Activated CD8-positive, alpha-beta memory T cell treated with anti-CD3 and anti-CD28 coated beads, Interleukin-2, amount 50 U/mL, for 1 hour (primary cell): ENCODE measurements around the gene SORCS2.

Experiments used
- DNase-seq: peaks from one replicate; pipeline ENCODE4 v3.0.0-alpha.2; 2020; ENCODE audit errors: extremely low read depth

The SORCS2 gene

DNA sequence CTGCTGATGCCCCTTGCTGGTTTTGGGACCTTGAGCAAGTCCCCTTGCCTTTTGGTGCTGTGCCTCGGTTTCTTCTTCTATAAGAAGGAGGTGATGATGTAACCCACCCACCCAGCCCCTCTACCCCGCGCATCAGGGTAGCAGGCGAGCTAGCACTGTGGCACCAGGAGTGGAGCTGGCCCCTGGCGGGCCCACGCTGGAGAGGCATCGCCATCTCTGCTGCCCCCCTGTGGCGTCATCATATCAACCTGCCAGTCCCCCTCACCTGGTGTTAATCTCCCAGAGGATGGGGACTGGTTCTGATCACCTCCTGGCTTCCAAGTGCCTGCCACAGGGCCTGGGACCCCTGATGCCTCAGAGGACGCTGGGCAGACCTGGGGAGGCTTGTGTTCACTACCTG lies 6.3 kb upstream of the SORCS2 start:
- DNase-seq, result no peak

DNA sequence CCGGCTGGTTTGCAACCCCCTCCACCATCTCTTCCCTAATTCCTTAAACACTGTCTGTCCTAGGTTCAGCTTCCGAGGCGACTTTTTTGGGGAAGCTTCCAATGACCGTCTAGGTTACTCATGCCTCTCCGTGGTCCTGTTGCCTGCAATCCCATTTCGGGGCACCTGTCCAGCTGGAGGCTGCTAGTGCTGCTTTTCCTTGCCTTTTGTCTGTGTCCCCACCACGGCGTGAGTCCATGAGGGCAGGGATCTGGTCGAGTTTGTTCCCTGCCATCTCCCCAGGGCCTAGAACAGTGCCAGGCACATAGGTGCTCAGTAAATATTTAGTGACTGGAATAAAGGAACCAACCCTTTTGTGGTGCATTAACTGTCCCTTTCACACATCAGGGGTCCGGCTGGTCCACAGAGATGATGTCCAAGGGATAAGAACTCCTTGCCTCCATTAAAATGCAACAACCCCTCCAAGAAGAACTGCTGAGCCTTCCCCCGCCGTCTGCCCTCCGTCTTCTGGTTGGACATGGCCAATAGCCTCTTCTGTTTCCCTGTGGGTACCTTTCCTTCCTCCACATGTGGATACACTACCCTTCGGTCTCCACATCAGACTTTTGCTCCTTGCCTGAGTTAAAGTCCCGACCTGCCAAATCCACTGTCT lies 5.7 kb upstream of the SORCS2 start:
- no peak for DNase-seq

DNA sequence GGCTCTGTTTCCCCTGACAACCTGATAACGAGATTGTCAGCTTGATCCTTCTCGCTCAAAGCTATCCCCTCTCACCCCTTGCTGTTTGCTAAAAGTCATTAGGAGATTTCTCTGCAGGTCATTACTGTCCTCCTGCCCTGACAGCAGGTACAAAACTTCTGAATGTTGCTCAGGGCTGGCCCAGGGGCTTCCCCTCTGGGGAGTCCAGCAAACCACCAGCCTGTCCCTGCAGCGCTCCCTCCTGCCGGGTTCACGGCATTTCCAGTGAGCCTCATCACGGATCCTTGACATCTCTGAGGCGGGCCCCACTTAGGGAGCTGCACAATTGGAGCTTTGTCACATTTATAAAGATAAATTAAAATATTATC lies 5.2 kb upstream of the SORCS2 start:
- DNase-seq, result no peak

DNA sequence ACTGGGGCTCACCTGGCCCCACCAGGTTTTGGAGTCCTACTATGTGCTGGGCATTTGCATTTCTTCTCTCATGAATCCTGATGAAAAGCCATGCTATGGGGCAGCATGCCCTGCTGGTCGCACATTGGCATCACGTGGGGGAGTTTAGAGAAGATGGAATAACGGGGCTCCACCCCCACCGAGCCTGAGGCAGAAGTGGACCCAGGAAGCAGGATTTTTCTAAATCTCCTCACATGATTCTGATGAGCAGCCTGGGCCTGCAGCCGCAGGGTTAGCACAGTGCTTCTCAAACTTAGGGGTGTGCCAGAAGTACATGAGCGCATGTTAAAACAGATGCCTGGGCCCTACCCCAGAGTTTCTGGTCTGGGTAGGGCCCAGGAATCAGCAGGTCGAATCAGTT lies 4.6 kb upstream of the SORCS2 start:
- no peak for DNase-seq

DNA sequence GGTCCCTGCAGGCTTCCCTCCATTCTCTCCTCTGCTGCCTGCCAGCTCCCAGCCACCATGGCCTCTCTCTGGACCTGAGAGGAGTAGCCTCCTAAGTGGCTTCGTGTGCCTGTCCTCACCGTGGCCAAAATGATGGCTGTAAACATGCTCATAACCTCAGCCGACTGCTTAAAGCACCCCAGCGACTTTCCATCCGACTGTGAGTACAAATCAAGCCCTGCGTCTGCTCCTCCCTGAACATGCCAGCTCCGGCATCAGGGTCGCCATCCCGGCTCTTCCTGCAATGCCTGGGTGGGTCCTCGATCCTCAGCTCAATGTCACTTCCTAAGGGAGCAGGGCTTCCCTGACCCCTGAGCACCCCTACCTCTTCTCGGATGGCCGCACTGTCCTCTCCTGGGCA lies 3.3 kb upstream of the SORCS2 start:
- no peak for DNase-seq

DNA sequence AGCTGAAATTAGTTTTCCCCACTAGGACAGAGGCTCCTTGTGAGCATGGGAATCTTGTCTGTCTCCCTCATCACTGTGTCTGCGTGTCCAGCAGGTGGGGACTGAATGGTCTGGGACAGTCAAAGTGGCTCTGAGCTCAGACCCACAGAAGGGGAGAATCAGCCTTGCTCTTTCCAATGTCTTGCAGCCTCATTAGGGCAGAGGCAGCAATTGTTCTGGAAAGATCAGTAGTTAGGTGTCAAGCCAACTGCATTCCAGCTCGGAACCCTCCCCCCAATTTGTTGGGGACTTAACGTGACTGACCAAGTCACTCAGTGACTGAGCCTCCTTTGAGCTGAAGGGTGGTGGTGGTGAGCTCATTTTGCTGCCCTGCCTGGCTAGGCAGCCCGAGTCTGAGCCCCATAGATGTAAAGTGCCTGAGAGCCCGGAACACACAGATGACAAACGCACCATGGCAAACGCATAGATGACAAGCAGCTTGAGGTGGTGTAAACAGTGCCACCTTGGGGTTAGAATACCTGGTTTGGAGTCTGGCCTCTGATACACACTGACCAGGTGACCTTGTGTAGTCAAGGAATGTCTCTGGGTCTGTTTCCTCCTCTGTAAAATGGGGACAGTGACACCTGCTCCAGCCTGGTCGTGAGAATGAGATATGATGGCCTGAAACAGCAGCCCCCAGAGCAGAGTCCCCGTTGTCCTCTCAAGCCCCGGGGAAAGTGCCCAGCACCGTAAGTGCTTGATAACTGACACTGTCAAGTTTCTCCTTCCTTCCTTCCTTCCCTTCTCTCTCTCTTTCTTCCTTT lies 2.7 kb upstream of the SORCS2 start:
- DNase-seq, result no peak

DNA sequence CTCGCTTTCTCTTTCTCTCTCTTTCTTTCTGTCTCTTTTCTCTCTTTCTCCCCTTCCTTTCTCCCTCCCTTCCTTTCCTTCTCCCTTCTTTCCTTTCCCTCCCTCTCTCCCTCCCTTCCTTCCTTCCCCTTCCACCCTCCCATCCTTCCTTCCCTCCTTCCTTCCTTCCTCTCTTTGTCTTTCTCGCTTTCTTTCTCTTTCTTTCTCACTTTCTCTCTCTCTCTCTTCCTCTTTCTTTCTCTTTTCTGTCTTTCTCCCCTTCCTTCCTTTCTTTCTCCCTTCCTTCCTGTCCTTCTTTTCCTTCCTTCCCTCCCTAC lies 2.1 kb upstream of the SORCS2 start:
- no peak for DNase-seq

DNA sequence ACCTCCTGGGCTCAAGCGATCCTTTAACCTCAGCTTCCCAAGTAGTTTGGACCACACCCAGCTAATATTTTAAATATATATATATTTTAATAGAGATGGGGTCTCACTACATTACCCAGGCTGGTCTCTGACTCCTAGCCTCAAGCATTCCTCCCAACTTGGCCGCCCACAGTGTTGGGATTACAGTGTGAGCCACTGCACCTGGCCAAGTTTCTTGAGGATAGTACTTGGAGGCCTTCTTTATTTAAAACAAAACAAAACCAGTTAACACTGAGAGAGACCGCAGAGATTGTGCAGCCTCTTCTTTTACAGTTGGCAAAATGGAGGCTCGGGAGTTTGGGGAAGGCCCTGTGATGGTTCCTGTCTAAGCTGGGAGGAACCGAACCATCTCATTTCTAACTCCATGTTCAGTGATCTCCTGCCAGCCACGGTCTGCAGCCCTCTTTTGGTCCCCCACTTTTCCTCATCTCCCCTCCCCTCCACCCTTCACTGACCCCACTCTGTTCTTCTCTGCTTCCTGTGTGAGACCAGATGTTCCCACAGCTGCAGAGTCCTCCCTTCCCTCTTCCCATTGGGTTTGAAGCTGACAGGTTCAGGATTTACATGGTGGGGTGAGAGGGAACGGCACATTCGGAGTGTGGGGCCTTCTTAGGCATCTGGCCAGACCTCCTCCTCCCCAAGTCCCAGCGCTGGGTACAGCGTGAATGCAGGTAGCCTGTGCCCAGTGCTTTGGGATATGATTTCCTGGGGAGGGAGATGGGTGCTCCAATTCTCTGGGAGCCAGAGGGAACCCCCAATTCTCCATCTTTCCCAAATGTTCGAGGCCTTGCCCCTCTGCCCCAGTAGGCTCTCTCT lies 1.4 kb upstream of the SORCS2 start:
- no peak for DNase-seq

DNA sequence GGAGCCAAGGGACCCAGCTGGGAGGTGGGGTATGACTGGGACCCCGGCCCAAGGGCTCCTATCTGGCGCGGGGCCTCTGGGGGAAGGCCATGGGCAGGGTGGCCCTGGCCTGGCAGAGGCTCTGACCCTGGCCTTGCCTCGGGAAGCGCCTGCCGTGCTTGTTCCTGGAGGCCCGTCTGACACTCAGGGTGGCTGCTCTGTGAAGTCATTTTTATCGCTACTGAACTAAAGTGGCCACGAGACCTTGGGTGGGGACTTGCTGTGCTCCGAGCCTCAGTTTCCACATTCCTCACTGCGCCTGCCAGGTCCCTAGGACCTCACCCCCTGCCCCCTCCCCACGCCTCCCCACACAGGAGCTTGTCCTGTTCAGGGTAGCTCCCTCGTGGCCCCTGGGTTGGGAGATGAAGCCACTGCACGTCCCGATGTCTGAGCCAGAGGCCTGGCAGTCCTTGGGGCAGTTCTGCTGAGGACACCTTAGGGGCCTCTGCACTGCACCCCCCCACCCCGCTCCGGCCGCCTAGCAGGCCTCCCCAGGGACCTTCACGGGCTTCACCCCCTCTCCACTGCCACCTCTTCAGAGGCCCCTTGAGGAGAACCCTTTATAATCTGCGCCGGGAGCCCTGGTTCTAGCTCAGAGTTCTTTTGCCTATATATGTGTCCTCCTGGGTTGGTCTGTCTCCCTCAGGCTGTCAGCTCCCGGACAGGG lies 639 bp upstream of the SORCS2 start:
- no peak for DNase-seq

DNA sequence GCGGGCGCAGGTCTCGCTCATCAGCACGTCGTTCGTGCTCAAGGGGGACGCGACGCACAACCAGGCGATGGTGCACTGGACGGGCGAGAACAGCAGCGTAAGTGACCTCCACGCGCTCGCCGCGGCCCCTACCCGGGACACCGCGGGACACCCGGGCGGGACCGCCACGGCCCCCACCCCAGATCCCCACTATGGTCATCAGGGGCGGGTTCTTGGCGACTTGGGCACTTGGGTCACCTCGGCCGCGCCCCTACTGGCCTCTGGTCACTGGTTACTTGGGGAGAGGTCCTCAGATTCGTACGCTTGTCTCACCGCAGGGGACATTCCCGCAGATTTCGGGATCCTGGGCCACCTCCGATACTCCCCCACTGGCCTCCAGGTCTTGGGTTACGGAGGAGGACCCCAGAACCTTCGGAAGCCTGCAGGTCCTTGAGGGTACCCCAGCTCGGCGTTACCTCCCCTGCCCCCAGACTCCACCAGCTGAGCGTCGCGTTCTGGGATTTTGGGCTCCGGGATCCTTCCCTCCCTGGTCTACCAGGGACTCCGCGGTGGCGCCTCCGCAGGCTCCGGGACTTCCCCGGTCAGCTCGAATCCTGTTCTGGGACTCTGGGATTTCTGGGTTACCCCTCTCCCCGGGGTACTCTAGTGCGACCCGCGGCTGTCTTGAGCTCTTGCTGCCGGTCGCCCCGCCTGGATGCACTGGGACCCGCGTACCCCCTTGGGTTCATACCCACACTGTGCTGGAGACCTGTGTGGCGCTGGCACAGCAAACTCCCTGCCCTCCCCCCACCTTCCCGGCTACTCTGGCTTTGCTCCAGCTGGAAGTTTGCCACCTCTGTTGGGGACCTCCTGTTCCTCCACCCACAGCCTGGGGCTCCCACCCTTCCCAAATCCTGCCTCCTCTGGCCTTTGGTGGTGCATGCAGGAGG lies 956 bp downstream of the SORCS2 start:
- no peak for DNase-seq

DNA sequence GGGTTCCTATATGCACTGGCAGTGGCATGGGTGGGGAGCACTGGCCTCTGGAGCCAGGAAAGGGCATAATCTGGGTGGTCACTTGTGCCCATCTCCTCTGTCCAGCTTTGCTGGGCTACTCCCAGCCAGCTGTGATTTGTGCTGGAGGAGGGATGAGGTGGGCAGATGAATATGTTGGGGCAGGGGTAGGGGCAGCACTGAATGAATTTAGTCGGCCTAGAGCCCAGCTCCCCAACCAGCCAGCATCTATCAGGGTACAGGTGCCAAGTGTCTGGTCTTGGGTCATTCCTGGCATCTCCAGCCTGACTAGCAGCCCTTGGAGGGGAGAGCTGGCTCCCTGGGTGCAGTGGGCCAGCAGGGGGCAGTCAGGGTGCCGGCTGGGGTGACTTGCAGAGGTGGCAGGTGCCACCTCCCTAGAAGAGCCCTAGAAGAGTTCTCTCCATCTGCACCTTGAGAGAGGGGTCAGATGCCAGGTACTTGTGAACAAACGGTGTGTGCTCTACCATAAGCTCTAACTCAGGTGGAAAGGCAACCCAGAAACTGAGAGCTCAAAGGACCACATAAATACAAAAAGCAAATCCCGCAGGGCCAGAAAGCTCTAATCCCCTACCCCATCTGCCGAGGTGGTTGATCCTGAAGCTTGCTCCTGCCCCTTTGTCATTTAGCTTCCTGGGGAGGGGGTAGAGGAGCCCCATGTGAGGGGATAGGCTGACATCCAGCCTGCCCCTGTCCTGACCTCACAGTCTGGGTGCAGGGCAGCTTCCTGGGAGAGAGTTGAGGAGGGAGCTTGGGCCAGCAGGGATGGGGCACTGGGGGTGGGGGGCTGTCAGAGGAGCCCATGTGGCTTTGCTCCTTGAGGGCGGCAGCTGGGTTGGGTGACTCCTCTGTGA lies 2.2 kb downstream of the SORCS2 start:
- DNase-seq, result no peak

DNA sequence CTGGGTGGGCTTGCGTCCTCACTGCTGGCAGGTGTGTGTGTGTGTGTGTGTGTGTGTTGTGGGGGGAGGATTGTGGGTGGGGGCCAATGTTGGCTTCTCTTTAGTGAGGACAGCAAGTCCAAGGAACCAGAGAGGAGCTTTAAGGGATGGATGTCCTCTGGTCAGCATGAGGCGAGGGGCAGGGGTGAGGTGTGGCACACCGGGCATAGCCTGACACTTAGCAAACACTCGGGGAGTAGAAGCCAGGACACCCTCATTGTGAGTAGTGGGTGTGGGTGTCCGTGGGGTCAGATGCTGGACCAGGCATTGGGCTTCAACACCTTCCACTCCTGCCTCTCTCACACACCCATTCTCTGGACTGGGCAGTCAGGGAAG lies 2.8 kb downstream of the SORCS2 start:
- no peak for DNase-seq

DNA sequence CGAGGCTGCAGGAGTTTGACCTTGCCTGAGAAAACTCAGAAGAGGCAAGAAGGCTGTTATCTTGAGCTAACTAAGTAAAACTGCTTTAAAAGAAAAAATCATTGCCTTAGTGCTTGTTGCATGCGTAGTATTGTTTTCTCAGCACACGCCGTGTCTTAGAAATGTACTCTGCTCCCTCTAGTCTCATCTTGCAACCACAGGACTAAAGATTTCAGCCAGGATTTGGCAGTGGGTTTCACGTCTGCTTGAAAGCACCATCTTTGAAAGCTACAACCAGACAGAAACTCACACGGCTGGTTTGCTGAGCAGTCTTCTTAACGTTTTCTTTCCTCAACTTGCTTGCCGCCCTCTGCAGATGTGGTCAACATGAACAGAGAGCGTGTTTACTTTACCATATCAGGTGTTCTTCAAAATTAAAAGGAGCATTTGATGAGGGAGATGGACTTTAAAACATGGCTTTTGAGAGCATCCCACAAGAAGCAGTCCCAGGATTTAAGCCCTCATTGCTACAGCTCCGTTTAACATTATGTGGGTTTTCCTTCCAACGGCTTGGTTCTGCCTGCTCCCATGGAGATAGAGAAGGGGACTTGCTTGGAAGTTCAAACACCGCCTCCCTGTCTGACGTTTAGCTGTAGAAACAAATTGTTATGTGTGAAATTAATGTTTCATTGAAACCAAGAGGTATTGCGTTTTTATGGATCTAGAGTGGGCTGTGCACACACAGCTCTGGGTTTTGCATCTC lies 3.4 kb downstream of the SORCS2 start:
- DNase-seq, result no peak

DNA sequence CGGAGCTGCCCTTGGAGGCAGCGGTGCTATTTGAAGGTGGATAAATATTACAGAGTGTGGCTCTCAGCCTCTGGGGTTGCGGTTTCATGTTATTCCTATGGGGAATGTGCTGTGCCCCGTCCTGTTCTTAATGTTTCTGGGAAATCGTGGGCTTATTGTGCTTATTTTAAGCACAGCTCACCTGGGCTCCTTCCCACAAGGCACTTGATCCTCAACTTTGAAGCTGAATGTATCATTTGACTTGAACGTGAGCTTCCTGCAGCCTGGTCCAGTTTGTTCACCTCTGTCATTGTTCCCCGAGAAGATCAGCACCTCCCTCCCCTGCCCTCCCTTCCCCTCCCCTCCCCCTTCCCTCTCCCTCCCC lies 3.9 kb downstream of the SORCS2 start:
- no peak for DNase-seq

DNA sequence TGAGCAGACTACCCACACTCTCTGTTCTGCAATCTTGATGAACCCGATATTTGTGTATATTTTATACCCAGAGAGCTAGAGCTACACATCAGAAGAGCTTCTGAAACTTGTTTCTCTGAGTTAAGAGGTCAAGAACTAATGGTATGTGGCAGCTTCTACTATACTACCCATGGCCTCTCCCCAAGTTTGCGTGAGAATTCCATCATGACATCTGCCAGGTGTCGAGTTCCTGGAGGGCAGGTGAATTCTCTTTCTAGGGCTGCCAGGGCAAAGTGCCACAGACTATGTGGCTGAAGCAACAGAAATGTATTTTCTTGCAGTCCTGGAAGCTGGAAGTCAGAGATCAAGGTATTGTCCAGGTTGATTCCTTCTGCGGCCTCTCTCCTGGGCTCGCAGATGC lies 4.4 kb downstream of the SORCS2 start:
- DNase-seq, result no peak

DNA sequence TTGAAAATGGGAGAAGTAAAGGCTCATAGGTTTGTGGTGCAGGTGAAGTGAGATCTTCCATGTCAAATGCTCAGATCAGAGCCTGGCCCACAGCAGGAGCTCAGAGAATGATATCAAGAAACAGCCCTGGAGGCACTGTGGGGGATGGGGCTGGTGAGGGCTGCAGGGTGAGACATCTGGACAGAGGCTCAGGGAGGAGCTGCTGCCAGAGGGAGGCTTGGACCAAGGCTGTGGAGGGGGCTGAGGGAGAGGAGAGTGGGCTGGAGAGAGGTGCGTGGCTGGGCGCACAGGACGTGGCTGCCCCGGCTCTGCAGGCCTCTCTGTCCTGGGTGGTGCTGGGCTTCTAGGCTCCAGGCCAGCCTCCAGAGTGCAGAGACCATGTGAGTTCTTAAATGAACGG lies 5.6 kb downstream of the SORCS2 start:
- DNase-seq, result no peak

DNA sequence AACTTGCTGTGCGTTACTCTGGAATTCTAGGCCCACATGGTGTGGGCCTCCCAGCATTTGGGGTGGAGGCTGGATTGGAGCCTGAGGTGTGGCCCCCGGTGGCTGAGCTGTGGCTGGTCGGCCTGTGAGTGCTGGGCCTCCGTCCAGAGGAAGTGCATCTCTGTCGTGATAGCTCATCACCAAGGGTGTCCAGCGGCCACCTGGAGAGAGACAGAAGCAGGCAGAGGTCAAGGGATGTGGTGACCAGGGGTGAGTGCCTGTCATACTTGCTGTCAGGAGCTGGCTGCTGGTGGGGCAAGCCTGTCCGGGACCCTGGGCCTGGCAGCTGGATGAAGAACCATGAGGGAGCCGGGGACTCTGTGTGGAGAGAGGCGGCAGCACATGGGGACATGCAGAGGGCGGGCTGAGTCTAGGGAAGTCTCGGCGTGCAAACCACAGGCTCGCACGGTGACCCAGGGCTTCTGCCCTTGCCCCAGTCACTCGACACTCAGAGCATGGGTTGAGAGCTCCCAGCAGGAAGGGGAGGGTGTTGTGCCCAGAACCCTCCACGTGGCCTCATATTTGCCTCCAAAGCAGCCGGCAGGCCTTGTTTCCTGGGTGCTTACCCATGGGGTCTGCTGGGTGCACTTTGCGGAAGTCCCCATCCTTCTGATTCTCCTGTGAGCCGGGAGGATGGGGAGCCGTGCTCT lies 6.2 kb downstream of the SORCS2 start:
- DNase-seq, result no peak

DNA sequence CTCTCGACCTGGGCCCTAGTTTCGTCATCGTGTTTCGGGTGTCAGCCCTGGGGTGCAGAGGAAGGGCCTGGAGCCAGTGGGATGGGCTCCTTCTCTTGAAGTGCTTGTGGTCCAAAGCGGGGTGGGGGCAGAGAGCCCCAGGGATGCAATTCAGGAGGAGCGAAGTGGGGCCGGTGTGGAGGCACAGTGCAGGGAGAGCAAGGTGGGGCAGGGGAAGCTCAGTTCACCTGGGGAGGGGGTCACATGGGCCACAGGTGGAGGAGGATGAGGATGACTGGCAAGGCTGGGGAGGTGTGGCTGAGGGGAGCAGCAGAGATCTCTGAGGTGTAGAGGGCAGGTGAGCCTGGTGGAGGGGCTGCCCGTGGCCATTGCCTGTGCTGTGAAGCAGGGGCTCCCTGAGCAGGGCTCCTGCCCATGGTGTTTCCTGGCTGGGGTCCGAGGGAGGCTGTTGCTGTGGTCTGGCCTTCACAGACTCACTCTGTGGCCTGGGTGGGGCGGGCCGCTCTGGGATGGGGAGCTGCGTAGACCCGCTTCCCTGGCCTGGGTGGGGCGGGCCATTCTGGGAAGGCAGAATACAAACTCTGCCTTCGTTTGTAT lies 6.9 kb downstream of the SORCS2 start:
- no peak for DNase-seq
